Measurements from ENCODE around the gene MYH11.

Gene MYH11

DNA sequence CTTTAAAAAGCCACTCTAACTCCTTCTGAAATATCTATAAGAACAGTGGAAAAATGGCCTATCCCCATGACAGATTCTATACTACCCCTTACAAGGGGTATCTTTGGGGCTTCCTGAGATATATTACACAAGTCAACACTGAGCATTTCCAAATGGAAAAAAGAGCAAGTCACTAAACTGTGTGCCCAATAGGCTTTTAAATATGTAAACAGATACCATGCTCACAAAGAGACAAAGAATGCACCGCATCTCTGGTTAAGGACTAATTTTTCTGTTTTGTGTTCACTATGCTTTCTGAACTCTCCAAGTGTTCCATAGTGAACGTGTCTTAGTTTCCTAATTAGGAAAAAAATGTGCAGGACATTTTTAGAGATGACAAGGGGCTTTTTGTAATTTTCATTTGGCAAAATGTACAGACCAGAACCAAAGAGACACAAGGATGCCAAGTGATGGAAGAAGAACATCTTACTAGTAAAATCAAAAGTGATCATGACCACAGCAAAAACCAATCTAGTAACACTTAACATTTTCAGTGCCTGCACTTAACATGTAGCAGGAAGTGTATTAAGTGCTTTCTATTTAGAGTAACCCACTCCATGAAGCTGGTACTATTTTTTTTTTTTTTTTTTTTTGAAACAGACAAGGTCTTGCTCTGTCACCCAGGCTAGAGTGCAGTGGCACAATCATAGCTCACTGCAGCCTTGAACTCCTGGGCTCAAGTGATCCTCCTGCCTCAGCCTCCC lies 21.5 kb downstream of the MYH11 start:
- POLR2A ChIA-PET, result no interaction called here
- no peak overlapping the region for H3K4me3 ChIP-seq (ENCODE audit: low read depth, low read length)
- no peak for DNase-seq (ENCODE audit: low read depth, low spot score)
- CTCF ChIA-PET, result interaction anchor here (1.3 to 3.2 kb wide), 2 partner anchors 12 to 13 kb away, joined by 4 to 29 read pairs; no protein-coding TSS in a partner anchor
- TF ChIP-seq, protein P1, sequence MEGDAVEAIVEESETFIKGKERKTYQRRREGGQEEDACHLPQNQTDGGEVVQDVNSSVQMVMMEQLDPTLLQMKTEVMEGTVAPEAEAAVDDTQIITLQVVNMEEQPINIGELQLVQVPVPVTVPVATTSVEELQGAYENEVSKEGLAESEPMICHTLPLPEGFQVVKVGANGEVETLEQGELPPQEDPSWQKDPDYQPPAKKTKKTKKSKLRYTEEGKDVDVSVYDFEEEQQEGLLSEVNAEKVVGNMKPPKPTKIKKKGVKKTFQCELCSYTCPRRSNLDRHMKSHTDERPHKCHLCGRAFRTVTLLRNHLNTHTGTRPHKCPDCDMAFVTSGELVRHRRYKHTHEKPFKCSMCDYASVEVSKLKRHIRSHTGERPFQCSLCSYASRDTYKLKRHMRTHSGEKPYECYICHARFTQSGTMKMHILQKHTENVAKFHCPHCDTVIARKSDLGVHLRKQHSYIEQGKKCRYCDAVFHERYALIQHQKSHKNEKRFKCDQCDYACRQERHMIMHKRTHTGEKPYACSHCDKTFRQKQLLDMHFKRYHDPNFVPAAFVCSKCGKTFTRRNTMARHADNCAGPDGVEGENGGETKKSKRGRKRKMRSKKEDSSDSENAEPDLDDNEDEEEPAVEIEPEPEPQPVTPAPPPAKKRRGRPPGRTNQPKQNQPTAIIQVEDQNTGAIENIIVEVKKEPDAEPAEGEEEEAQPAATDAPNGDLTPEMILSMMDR (IDR thresholded peaks at IDR 0.05; ENCODE audit: insufficient read depth, low read length, missing control alignments), result no peak

DNA sequence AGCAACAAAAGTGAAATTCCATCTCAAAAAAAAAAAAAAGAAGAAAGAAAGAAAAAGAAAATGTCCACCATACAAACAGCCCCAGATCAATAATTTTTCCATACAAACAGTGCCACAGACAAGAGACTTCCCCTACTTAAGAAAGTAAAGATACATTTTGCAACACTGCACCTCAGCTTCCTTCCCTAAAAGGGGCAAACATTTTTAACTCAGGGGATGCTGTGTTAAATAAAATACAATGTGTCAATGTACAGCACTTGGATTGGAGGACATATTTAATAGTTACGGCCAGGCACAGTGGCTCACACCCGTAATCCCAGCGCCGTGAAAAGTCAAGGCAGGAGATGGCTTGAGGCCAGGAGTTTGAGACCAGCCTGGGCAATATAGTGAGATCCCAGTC lies 22.3 kb downstream of the MYH11 start:
- CTCF ChIA-PET, result interaction anchor here (1.1 to 3.2 kb wide), 2 partner anchors 12 to 17 kb away, joined by 4 to 29 read pairs; no protein-coding TSS in a partner anchor

DNA sequence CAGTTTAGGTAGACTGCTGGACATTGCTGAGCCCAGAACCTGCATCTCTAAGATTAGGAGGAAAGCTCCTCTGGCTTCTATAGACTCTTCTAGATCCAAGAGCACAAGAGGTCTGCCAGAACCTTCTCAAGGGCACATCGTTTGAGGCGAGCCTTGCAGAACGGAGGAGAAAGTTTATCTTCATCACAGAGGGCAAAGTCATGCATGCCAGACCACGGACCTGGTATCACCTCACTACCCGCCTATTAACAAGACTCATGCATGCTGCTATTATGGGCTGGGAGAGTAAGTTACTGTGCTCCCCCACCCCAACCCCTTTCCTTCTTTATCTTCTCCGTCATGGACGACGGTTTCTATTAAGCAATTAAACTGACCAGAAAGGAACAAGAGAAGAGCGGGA lies 23.3 kb downstream of the MYH11 start:
- H3K4me3 ChIP-seq (ENCODE audit: low read depth, low read length), result no peak overlapping the region
- CTCF ChIA-PET, result interaction anchor here (0.6 to 3.2 kb wide), 2 partner anchors 11 to 115 kb away, joined by 3 to 29 read pairs; no protein-coding TSS in a partner anchor
- TF ChIP-seq, protein P1 (IDR thresholded peaks at IDR 0.05; ENCODE audit: insufficient read depth, low read length, missing control alignments), result no peak
- DNase-seq (ENCODE audit: low read depth, low spot score), result no peak
- POLR2A ChIA-PET, result no interaction called here

More for the DNA sequence above, 22.3 kb downstream of the MYH11 start:
- no peak overlapping the region for H3K4me3 ChIP-seq (ENCODE audit: low read depth, low read length)
- DNase-seq (ENCODE audit: low read depth, low spot score), result no peak
- POLR2A ChIA-PET, result no interaction called here
- TF ChIP-seq, protein P1 (IDR thresholded peaks at IDR 0.05; ENCODE audit: insufficient read depth, low read length, missing control alignments), result no peak

DNA sequence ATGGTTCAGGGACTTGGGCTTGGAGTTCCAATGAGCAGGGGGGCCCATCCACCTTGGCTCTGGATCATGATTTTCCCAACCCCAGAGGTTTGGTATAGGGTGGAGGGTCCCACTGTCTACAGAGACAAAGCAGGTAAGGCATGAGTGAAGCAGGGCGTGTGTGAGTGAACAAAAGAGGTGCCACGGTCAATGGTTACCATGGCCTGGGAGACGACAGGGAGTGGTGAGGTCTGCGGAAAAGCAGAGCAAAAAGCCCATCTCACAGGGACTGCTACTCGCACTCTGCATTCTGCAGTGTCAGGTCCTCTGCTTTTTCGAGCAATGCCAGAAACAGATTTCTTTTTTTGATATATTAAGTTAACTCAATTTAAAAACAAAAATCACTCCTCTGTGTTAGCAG lies 24.6 kb downstream of the MYH11 start:
- ChIA-PET POLR2A (no interaction called here), CTCF (interaction anchor here (0.6 to 3.2 kb wide), 2 partner anchors 10 to 16 kb away, joined by 4 to 29 read pairs; no protein-coding TSS in a partner anchor)

DNA sequence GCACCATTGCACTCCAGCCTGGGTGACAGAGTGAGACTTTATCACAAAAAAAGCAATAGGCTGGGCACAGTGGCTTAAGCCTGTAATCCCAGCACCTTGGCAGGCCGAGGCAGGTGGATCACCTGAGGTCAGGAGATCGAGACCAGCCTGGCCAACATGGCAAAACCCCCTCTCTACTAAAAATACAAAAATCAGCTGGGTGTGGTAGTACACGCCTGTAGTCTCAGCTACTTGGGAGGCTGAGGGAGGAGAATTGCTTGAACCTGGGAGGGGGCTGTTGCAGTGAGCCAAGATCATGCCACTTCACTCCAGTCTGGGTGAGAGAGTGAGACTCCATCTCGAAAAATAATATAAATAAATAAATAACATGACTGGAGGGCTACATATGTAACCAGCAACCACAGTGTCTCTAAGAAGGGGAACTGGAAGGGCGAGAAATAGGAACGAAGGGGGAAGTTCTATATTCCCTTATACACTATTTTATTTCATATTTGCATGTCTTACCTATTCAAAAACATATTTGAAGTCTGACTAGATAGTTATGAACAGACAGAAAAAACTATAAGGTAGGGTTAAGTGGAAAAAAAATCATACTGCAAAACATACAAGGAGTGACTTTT lies 25.9 kb downstream of the MYH11 start:
- no peak overlapping the region for H3K4me3 ChIP-seq (ENCODE audit: low read depth, low read length)
- CTCF ChIA-PET, result interaction anchor here (2.6 kb wide), 1 partner anchor 19 kb away, joined by 6 read pairs; no protein-coding TSS in a partner anchor
- DNase-seq (ENCODE audit: low read depth, low spot score), result no peak
- TF ChIP-seq, protein P1 (IDR thresholded peaks at IDR 0.05; ENCODE audit: insufficient read depth, low read length, missing control alignments), result no peak
- POLR2A ChIA-PET, result no interaction called here

More for the DNA sequence above, 24.6 kb downstream of the MYH11 start:
- no peak overlapping the region for H3K4me3 ChIP-seq (ENCODE audit: low read depth, low read length)
- no peak for DNase-seq (ENCODE audit: low read depth, low spot score)
- TF ChIP-seq, protein P1 (IDR thresholded peaks at IDR 0.05; ENCODE audit: insufficient read depth, low read length, missing control alignments), result no peak

DNA sequence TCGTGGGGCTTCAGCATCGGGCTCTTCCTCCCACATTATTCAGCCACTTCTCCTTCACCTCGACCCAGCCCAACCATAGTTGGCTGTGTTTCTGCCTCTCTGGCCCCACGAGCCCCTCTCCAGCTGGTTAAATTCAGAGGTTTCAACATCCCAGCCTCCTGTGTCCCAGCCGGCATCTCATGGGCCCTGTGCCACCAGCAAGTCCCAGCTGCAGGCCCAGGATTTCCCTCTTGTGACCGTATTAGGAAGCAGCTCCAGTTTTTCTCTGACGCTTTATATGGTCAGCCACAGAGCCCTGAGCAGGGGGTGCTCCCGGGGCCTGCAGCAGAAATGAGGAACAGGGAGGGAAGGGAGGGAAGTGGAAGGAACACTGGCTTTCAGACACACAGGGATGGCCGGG lies 27.4 kb downstream of the MYH11 start:
- TF ChIP-seq, protein P1 (IDR thresholded peaks at IDR 0.05; ENCODE audit: insufficient read depth, low read length, missing control alignments), result no peak
- no peak for DNase-seq (ENCODE audit: low read depth, low spot score)
- no peak overlapping the region for H3K4me3 ChIP-seq (ENCODE audit: low read depth, low read length)
- ChIA-PET CTCF (interaction anchor here (0.7 to 2.6 kb wide), 4 partner anchors 9 to 17 kb away, joined by 3 to 9 read pairs (median 4); no protein-coding TSS in a partner anchor), POLR2A (no interaction called here)
